Progenitor cell of endocrine pancreas (in vitro differentiated cells): ENCODE data around the gene ARHGEF4. TPM values are rescaled to one million over a fixed set of nuclear protein-coding genes. Genes with fewer than 3 reads are reported as not detected.

Experiments used
- DNase-seq: peaks from one replicate; pipeline ENCODE4 v3.0.0; 2021; ENCODE audit warnings: low spot score; ENCODE audit not compliant: unreplicated experiment
- H3K27ac Mint-ChIP-seq: 2 replicates; pipeline ENCODE4 v1.8.0; 2021; ENCODE audit warnings: mild to moderate bottlenecking, moderate library complexity, mixed read lengths
- H3K27me3 Mint-ChIP-seq: 2 replicates; pipeline ENCODE4 v1.8.0; 2021; ENCODE audit warnings: mixed read lengths
- H3K36me3 Mint-ChIP-seq: 2 replicates; pipeline ENCODE4 v1.8.0; 2022; ENCODE audit warnings: mixed read lengths; ENCODE audit not compliant: insufficient read depth
- H3K4me1 Mint-ChIP-seq: 2 replicates; pipeline ENCODE4 v1.8.0; 2021; ENCODE audit warnings: low read depth, mixed read lengths
- H3K4me3 Mint-ChIP-seq: 2 replicates; pipeline ENCODE4 v1.8.0; 2021; ENCODE audit warnings: low read depth, mild to moderate bottlenecking, moderate library complexity, mixed read lengths
- H3K9me3 Mint-ChIP-seq: 2 replicates; pipeline ENCODE4 v1.8.0; 2021; ENCODE audit warnings: low read depth, mixed read lengths
- CTCF ChIP-seq: fragments of 200-600 bp; sonication (generic); IDR thresholded peaks from one replicate; pipeline ENCODE4 v1.5.0; 2021; ENCODE audit warnings: antibody characterized with exemption, mild to moderate bottlenecking; ENCODE audit not compliant: unreplicated experiment
- total RNA-seq: library from RNA; stranded (reverse); gene quantifications from 2 replicates; pipeline ENCODE4 v1.2.1, GENCODE V29; 2021

Gene ARHGEF4
- total RNA-seq, 1 donor from 2014 or later, result 5.6 TPM

DNA sequence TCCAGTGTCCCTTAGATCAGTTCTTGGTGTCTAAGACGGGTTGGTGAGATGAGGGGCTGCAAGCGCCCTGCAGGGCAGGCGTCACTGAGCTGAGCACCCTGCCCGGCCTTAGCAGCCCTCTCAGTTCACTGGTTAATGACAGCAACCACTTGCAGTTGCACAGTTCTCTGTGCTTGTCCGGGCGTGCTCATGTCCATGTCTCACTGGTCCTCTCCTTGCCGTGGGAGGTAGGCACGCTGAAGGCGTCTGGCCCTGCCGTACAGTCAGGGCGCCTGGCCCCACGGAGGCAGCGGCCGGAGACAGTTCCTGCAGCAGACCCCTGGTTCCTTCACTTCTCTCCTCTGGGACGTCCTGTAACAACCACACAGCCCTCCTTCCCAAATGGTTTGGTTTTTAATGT lies 75.3 kb downstream of the ARHGEF4 start:
- Mint-ChIP-seq H3K36me3 (no peaks in the 10 kb centered on the region), H3K27me3 (peaks cover 12% of the 10 kb centered on the region), H3K4me3 (no peak overlapping the region), H3K27ac (no peak overlapping the region), H3K9me3 (no peaks in the 10 kb centered on the region), H3K4me1 (peaks cover 16% of the 10 kb centered on the region)
- DNase-seq, result no peak
- TF ChIP-seq CTCF, result no peak

GRCh38 chr2:130912471-130912870 lies 75.8 kb downstream of the ARHGEF4 start:
- Mint-ChIP-seq H3K4me1 (peaks cover 16% of the 10 kb centered on the region), H3K9me3 (no peaks in the 10 kb centered on the region), H3K27me3 (peaks cover 12% of the 10 kb centered on the region), H3K36me3 (no peaks in the 10 kb centered on the region), H3K27ac (no peak overlapping the region), H3K4me3 (no peak overlapping the region)
- DNase-seq, result no peak
- no peak for TF ChIP-seq CTCF

- no peak for DNase-seq
- Mint-ChIP-seq H3K4me3 (no peak overlapping the region), H3K36me3 (no peaks in the 10 kb centered on the region), H3K9me3 (no peaks in the 10 kb centered on the region), H3K27me3 (peaks cover 18% of the 10 kb centered on the region), H3K27ac (no peak overlapping the region), H3K4me1 (peaks cover 16% of the 10 kb centered on the region)
- TF ChIP-seq CTCF, result no peak
Measured at GRCh38 chr2:130913891-130914290, 77.2 kb downstream of the ARHGEF4 start.

- H3K36me3 Mint-ChIP-seq, result no peaks in the 10 kb centered on the region
- peaks cover 16% of the 10 kb centered on the region for H3K4me1 Mint-ChIP-seq
- no peak for TF ChIP-seq CTCF
- no peak for DNase-seq
- H3K27ac Mint-ChIP-seq, result no peak overlapping the region
- H3K4me3 Mint-ChIP-seq, result no peak overlapping the region
- H3K27me3 Mint-ChIP-seq, result peaks cover 21% of the 10 kb centered on the region
- H3K9me3 Mint-ChIP-seq, result no peaks in the 10 kb centered on the region
Measured at GRCh38 chr2:130915149-130915548, 78.4 kb downstream of the ARHGEF4 start.

DNA sequence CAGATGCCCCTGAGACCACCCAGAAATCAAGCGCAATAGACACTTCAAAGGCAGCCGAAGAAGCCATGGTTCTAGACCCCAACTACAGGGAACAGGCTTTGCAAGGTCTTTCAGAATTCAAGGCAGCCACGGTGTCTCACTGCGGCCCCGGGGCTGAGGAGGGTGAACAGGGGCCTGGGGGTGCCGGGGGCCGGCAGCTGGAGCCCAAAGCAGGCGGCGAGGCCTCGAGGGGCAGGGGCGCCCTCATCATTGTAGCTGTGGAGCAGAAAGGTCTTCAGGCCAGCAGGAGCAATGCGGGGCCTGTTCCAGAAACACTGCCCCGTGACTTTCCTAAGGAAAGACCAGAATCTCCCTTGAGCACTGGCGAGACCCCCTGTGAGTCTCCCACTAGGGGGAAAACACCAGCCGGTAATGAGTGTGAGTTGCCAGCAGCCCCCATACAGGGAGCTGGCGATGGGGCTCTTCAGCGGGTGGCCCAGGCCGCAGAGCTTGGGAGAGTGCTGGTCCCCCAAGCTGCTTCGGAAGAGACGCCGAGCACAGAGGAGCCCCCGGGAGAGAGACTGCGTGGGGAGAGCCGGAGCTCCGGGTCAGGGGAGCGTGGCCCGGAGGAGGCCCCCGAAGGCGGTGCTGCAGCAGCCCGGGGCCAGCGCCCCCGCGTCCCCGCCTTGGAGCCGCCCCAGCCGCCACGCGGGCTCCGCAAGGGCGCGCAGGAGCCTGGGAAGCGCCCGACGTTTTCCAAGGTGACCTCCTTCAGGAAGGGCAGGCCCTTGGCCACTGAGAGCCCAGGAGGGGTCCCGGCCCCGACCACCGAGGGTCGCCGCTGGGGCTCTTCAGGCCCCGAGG lies 79.1 kb downstream of the ARHGEF4 start:
- Mint-ChIP-seq H3K4me3 (no peak overlapping the region), H3K27me3 (peaks cover 21% of the 10 kb centered on the region), H3K4me1 (peaks cover 16% of the 10 kb centered on the region), H3K36me3 (no peaks in the 10 kb centered on the region), H3K9me3 (no peaks in the 10 kb centered on the region), H3K27ac (no peak overlapping the region)
- no peak for DNase-seq
- TF ChIP-seq CTCF, result no peak
